Neural crest cell (in vitro differentiated cells): Measurements from ENCODE around the gene TSPAN32. TPM values are rescaled to one million over a fixed set of nuclear protein-coding genes. Genes with fewer than 3 reads are reported as not detected.

Experiments used
- DNase-seq: peaks from one replicate; pipeline ENCODE4 v3.0.0; 2021; ENCODE audit warnings: low read depth, mixed read lengths, low spot score
- H3K27ac Mint-ChIP-seq: one replicate; pipeline ENCODE4 v1.8.0; 2021; ENCODE audit warnings: mild to moderate bottlenecking, mixed read lengths; ENCODE audit not compliant: unreplicated experiment
- H3K27me3 Mint-ChIP-seq: 2 replicates; pipeline ENCODE4 v1.8.0; 2021; ENCODE audit warnings: low read depth, mild to moderate bottlenecking, mixed read lengths
- H3K36me3 Mint-ChIP-seq: 2 replicates; pipeline ENCODE4 v1.8.0; 2021; ENCODE audit warnings: low read depth, mild to moderate bottlenecking, mixed read lengths
- H3K4me1 Mint-ChIP-seq: 2 replicates; pipeline ENCODE4 v1.8.0; 2021; ENCODE audit warnings: mixed read lengths
- H3K4me3 Mint-ChIP-seq: one replicate; pipeline ENCODE4 v1.8.0; 2021; ENCODE audit warnings: mild to moderate bottlenecking, mixed read lengths
- H3K9me3 Mint-ChIP-seq: 2 replicates; pipeline ENCODE4 v1.8.0; 2021; ENCODE audit warnings: mixed read lengths
- long read RNA-seq: library from polyadenylated mRNA; unstranded; transcript quantifications from one replicate; pipeline ENCODE4 v2.0.0, GENCODE V29; 2020
- total RNA-seq: library from RNA; stranded (reverse); gene quantifications from 2 replicates; pipeline ENCODE4 v1.2.1, GENCODE V29; 2021
- TF ChIP-seq, protein P1 (sequence below): fragments of 200-600 bp; sonication (generic); conservative IDR thresholded peaks from 2 replicates; pipeline ENCODE4 v1.5.0; 2021; ENCODE audit warnings: antibody characterized with exemption, mild to moderate bottlenecking

The TSPAN32 gene
- not detected in 2 replicates for total RNA-seq
- long read RNA-seq: 0 reads

DNA sequence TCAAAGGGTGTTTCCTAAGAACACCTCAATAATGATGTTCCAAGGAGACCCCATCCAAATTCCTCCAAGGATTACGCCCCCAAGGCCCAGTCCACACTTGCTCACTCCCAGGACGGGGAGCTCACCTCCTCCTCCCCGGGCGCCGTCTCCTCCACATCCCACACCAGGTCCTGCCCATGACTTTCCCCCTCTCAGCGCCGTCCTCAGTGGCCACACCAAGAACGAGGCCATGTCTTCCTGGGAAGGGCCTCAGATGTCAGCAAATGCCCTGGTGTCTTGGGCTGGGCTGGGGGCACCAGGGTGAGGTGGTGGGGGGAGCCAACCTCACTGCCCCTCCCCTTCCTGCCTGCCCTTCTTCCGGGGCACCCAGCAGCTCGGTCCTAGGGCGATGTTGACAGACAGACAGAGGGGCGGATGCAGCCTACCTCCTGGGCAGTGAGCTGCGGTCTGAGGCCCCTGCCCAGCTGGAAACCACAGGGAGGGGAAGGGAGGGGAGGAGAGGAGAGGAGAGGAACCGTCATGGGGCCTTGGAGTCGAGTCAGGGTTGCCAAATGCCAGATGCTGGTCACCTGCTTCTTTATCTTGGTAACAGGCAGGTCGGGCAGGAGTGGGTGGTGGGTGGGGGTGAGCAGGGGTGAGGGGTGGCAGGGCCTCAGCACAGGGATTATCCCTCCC lies at the start of gene TSPAN32, which contains the start of gene C11orf21:
TSS of gene TSPAN32 (plus strand) at position 383 of the 675 bp plus-strand sequence. CDS start at position 520, 137 bp downstream.
TSS of gene C11orf21 (minus strand) at position 288 of the 675 bp plus-strand sequence. CDS start at position 178, 110 bp downstream.
- H3K4me3 Mint-ChIP-seq: no peak within 1 kb of the TSS
- no peak for DNase-seq
- H3K4me1 Mint-ChIP-seq: peaks cover 7% of the 10 kb centered on the region
- H3K27me3 Mint-ChIP-seq: peaks cover 3% of the 10 kb centered on the region
- no peaks in the 10 kb centered on the region for H3K36me3 Mint-ChIP-seq
- H3K27ac Mint-ChIP-seq: no peak within 1 kb of the TSS
- TF ChIP-seq, protein P1, sequence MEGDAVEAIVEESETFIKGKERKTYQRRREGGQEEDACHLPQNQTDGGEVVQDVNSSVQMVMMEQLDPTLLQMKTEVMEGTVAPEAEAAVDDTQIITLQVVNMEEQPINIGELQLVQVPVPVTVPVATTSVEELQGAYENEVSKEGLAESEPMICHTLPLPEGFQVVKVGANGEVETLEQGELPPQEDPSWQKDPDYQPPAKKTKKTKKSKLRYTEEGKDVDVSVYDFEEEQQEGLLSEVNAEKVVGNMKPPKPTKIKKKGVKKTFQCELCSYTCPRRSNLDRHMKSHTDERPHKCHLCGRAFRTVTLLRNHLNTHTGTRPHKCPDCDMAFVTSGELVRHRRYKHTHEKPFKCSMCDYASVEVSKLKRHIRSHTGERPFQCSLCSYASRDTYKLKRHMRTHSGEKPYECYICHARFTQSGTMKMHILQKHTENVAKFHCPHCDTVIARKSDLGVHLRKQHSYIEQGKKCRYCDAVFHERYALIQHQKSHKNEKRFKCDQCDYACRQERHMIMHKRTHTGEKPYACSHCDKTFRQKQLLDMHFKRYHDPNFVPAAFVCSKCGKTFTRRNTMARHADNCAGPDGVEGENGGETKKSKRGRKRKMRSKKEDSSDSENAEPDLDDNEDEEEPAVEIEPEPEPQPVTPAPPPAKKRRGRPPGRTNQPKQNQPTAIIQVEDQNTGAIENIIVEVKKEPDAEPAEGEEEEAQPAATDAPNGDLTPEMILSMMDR: no peak
- H3K9me3 Mint-ChIP-seq: no peaks in the 10 kb centered on the region

GRCh38 chr11:2252018-2252417 lies 49.8 kb upstream of the TSPAN32 start:
- H3K4me3 Mint-ChIP-seq: no peak overlapping the region
- H3K4me1 Mint-ChIP-seq: peaks cover 11% of the 10 kb centered on the region
- peaks cover 6% of the 10 kb centered on the region for H3K9me3 Mint-ChIP-seq
- H3K36me3 Mint-ChIP-seq: no peaks in the 10 kb centered on the region
- no peaks in the 10 kb centered on the region for H3K27me3 Mint-ChIP-seq
- no peak overlapping the region for H3K27ac Mint-ChIP-seq
- DNase-seq: no peak
- TF ChIP-seq, protein P1: no peak

DNA sequence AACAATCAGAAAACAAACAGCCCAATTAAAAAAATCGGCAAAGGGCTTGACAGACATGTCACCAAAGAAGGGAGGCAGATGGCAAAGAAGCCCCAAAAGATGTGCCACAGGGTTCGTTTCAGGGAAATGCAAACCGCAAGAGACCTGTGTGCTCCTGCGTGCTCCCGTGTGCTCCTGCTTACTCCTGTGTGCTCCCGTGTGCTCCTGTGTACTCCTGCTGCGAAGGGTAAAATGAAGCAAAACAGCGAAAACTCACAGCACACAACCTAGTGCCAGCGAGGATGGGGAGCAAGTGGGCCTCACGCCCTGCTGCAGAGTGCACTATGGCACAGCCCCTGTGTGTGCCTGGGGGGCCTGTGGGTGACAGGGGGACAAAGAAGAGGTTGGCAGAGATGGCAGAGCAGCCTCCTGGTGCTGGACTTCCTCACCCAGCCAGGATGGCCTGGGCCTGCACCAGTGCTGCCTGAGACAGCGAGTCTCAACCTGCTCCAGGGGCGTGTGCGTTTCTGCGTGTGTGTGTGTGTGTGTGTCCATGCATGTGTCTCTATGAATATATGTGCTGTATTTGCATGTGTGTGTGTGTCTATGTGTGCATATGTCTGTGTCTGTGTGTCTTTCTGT lies 45.4 kb upstream of the TSPAN32 start:
- TF ChIP-seq, protein P1: no peak
- H3K4me3 Mint-ChIP-seq: no peak overlapping the region
- H3K27me3 Mint-ChIP-seq: no peaks in the 10 kb centered on the region
- H3K9me3 Mint-ChIP-seq: peaks cover 6% of the 10 kb centered on the region
- H3K27ac Mint-ChIP-seq: peak overlapping the region; percentile 54
- no peaks in the 10 kb centered on the region for H3K4me1 Mint-ChIP-seq
- H3K36me3 Mint-ChIP-seq: no peaks in the 10 kb centered on the region
- DNase-seq: no peak

- Mint-ChIP-seq H3K9me3 (peaks cover 6% of the 10 kb centered on the region), H3K4me3 (no peak overlapping the region), H3K27ac (peak overlapping the region; percentile 54), H3K36me3 (no peaks in the 10 kb centered on the region), H3K4me1 (peaks cover 2% of the 10 kb centered on the region), H3K27me3 (no peaks in the 10 kb centered on the region)
- no peak for DNase-seq
- TF ChIP-seq, protein P1: no peak
These were observed 44.7 kb upstream of the TSPAN32 start for GRCh38 chr11:2256951-2257700.
